CD4-positive, alpha-beta T cell treated with Interleukin-21 for 1 hour (primary cell): ENCODE results near the gene PCDHGA8.
A peak's percentile ranks its signal among the peaks of the same experiment; 100 is the strongest.
"Not testable (repeated sequence)": the region's sequence is repeated elsewhere in the genome, so short reads cannot be mapped to it uniquely, and the experiment has no call there.

Experiments used
- DNase-seq: peaks from one replicate; pipeline ENCODE4 v3.0.0-alpha.2; 2020

The PCDHGA8 gene

DNA sequence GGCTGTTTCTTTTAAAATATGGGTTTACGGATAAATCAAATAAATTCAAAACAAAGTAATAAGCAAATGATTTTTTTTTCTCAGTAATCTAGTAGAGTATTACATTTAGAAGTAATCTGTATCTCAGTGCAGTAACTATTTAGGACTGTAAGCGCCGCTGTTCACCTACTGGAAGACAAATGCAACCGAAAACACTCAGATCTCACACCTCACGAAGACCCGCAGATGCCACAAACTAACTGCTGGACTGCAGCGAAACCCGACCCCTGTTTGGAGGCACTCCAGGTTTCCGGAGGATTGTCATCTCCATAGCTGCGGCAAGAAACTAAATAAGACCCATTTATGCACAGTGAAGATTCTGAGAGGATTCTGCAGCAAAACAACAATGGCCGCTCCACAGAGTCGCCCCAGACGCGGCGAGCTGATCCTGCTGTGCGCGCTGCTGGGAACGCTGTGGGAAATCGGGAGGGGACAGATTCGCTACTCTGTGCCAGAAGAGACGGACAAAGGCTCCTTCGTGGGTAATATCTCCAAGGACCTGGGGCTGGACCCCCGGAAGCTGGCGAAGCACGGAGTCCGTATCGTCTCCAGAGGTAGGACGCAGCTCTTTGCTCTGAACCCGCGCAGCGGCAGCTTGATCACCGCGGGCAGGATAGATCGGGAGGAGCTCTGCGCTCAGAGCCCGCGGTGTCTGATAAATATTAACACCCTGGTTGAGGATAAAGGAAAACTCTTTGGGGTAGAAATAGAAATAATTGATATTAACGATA lies at the start of gene PCDHGA8:
PCDHGA8 (plus strand) TSS at position 205 of the 770 bp plus-strand sequence; CDS start at position 386, 181 bp downstream.
- DNase-seq = no peak

DNA sequence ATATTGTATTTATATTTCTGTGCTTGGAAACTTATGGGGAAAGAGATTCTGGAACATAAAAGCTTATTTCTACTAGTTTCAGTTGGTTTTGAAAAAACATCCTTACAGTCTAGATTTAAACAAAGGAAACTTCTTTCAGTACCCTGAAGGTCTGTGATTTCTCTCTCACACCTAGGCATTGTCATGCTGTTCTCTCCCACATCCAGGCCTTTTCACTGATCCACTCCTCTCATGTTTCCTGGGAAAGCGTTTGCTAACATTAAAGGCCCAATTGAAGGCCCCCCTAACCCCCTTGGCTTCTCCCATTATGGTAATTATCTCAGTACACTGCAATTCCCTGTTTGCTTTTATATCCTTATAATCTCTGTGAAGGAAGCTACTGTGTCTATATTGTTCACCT lies 49.7 kb upstream of the PCDHGA8 start:
- no peak for DNase-seq

DNA sequence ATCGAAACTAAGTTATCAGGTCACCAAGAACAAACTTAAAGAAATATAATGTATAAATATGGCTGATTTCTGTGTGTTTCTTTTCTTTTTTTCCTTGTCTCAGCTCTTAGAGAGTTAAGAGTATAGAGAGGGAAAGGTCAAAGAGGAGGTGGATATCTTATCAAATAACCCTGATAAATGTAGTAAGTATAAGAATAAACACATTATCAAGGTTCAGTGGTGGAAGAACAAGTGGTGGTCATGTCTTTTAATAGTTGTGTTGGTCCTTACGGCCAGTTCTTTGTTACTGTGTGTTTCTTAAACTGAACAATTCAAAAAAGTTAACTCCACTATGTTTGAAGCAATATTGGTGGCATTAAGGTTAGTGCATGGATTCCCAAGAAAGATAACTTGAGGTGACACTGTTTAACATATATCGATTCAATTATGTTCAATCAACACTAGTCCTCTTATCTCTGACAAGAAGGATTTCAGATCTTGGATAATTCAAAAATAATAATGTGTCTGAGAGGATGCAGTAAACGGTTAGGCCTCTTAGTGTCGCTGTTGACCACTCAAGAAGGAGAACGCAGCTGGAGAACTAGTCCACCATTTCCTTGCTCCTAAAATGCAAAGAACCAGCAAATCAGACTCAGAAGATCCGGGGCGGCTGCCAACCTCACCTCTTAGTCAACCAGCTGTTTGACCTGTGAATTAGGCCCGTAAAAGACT lies 49.0 kb upstream of the PCDHGA8 start, which contains the start of gene PCDHGA3:
PCDHGA3 (plus strand) TSS at position 588 of the 711 bp plus-strand sequence. CDS start 205 bp downstream, outside the sequence.
- DNase-seq = peak; percentile 23

- no peak for DNase-seq
Observed at GRCh38 chr5:141343953-141344463, 48.4 kb upstream of the PCDHGA8 start.

DNA sequence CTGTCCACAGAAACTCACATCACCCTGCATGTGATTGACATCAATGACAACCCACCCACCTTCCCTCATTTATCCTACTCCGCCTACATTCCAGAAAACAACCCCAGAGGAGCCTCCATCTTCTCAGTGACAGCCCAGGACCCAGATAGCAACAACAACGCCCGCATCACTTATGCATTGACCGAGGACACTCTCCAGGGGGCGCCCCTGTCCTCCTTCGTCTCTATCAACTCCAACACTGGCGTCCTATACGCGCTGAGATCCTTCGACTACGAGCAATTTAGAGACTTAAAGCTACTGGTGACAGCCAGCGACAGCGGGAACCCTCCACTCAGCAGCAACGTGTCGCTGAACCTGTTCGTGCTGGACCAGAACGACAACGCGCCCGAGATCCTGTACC lies 47.1 kb upstream of the PCDHGA8 start:
- DNase-seq = no peak

DNA sequence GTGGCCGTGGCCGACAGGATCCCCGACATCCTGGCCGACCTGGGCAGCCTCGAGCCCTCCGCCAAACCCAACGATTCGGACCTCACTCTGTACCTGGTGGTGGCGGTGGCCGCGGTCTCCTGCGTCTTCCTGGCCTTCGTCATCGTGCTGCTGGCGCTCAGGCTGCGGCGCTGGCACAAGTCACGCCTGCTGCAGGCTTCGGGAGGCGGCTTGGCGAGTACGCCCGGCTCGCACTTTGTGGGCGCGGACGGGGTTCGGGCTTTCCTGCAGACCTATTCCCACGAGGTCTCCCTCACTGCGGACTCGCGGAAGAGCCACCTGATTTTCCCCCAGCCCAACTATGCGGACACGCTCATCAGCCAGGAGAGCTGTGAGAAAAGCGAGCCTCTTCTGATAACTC lies 46.4 kb upstream of the PCDHGA8 start:
- not testable (repeated sequence) for DNase-seq

DNA sequence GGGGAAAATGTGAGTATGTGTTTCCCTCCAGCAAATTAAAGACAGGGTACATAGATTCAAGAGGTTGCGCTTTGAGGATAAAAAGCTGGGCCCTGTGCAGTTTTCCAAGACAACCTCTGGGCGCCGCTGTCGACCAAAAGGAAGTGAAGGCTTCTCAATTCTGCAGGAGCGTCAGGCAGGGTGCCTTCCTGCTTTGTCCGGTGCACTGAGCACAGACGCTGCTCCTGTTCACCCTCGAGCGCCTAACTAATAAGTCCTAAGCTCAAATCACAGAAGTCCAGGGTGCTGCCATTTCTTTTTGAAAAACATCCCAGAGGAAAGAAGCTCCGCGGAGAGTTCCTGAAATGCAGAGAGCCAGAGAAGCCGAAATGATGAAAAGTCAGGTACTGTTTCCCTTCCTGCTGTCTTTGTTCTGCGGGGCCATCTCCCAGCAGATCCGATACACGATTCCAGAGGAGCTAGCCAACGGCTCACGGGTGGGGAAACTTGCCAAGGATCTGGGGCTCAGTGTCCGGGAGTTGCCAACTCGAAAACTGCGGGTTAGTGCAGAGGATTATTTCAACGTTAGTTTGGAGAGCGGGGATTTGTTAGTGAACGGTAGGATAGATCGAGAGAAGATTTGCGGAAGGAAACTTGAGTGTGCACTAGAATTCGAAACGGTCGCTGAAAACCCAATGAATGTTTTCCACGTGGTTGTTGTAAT lies 42.4 kb upstream of the PCDHGA8 start, which contains the start of gene PCDHGB1:
PCDHGB1 (plus strand) TSS at position 183 of the 703 bp plus-strand sequence; CDS start at position 345, 162 bp downstream.
- DNase-seq = peak; percentile 44

- DNase-seq = no peak
Observed at GRCh38 chr5:141351591-141351990, 40.8 kb upstream of the PCDHGA8 start.

- DNase-seq = peak; percentile 24
Observed at GRCh38 chr5:141354900-141355469, 37.4 kb upstream of the PCDHGA8 start, which contains the start of gene PCDHGA4. TSS of gene PCDHGA4 (plus strand) at chr5:141355021. CDS start at chr5:141355108, 87 bp downstream.

DNA sequence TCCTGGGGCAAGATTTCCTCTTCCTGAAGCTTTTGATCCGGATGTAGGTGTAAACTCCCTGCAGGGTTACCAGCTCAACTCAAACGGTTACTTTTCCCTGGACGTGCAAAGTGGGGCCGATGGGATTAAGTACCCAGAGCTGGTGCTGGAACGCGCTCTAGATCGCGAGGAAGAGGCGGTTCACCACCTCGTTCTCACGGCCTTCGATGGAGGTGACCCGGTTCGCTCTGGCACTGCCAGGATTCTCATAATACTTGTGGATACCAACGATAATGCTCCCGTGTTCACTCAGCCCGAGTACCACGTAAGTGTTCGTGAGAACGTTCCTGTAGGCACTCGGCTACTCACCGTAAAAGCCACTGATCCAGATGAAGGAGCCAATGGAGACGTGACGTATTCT lies 36.8 kb upstream of the PCDHGA8 start:
- DNase-seq = no peak

- no peak for DNase-seq
Observed at GRCh38 chr5:141356133-141356532, 36.3 kb upstream of the PCDHGA8 start.

DNA sequence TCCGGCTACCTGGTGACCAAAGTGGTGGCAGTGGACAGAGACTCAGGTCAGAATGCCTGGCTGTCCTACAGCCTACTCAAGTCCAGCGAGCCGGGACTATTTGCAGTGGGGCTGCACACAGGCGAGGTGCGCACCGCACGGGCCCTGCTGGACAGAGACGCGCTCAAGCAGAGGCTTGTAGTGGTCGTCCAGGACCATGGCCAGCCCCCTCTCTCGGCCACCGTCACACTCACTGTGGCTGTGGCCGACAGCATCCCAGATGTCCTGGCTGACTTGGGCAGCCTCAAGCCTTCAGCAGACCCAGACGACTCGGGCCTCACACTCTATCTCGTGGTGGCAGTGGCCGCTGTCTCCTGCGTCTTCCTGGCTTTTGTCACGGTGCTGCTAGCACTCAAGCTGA lies 35.5 kb upstream of the PCDHGA8 start:
- DNase-seq = no peak

DNA sequence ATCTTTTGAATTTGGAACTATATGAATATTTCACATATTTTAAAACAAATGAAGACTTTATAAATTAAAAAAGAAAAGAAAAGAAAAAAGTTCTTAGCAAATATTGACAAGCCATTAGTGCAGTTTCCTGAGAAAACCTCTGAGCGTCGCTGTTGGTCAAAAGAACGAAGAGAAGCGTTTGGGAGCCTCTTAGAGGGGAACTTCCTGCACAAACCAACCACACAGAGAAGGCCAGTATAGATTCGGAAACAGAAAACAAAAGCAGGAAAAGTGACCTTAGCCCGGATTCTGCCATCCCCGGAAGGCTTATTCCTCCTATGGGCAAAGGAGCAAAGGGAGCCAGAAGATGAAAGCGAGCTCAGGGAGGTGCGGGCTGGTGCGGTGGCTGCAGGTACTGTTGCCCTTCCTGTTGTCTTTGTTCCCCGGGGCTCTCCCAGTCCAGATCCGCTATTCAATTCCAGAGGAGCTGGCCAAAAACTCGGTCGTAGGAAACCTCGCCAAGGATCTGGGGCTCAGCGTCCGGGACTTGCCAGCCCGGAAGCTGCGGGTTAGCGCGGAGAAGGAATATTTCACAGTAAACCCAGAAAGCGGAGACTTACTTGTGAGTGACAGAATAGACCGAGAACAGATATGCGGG lies 32.5 kb upstream of the PCDHGA8 start, which contains the start of gene PCDHGB2:
PCDHGB2 (plus strand) TSS at position 205 of the 637 bp plus-strand sequence; CDS start at position 347, 142 bp downstream.
- DNase-seq = peak; percentile 50

- no peak for DNase-seq
Observed at GRCh38 chr5:141360685-141361084, 31.7 kb upstream of the PCDHGA8 start.

- no peak for DNase-seq
Observed at GRCh38 chr5:141362719-141363118, 29.7 kb upstream of the PCDHGA8 start.

GRCh38 chr5:141363952-141364660 lies 28.3 kb upstream of the PCDHGA8 start, which contains the start of gene PCDHGA5:
TSS of gene PCDHGA5 (plus strand) at chr5:141364162. CDS start at chr5:141364331, 169 bp downstream.
- no peak for DNase-seq

GRCh38 chr5:141366016-141366896 lies 26.2 kb upstream of the PCDHGA8 start:
- no peak for DNase-seq

GRCh38 chr5:141369994-141370848 lies 22.2 kb upstream of the PCDHGA8 start, which contains the start of gene PCDHGB3:
TSS of gene PCDHGB3 (plus strand) at chr5:141370242. CDS start at chr5:141370395, 153 bp downstream.
- DNase-seq = peak; percentile 49
